Measurements from ENCODE around the gene DAD1. TPM values are rescaled to one million over a fixed set of nuclear protein-coding genes. Genes with fewer than 3 reads are reported as not detected.

The DAD1 gene
- total and polyA plus RNA-seq, 8 donors = 36.8 to 236 (median 172) TPM; not detected in 1

- TF ChIP-seq EP300 (IDR thresholded peaks at IDR 0.05) (no peak), POLR2A (IDR thresholded peaks at IDR 0.05) (no peak), POLR2AphosphoS5 (IDR thresholded peaks at IDR 0.05) (no peak)
- TF ChIP-seq, protein P1, sequence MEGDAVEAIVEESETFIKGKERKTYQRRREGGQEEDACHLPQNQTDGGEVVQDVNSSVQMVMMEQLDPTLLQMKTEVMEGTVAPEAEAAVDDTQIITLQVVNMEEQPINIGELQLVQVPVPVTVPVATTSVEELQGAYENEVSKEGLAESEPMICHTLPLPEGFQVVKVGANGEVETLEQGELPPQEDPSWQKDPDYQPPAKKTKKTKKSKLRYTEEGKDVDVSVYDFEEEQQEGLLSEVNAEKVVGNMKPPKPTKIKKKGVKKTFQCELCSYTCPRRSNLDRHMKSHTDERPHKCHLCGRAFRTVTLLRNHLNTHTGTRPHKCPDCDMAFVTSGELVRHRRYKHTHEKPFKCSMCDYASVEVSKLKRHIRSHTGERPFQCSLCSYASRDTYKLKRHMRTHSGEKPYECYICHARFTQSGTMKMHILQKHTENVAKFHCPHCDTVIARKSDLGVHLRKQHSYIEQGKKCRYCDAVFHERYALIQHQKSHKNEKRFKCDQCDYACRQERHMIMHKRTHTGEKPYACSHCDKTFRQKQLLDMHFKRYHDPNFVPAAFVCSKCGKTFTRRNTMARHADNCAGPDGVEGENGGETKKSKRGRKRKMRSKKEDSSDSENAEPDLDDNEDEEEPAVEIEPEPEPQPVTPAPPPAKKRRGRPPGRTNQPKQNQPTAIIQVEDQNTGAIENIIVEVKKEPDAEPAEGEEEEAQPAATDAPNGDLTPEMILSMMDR (IDR thresholded peaks at IDR 0.05) = no peak
- H3K27me3 ChIP-seq = no peaks in the 10 kb centered on the region
- intact Hi-C loops (cut with DNase I; ENCODE audit: low total_unique reads) = no loop called here
- DNase-seq = no peak
- no peaks in the 10 kb centered on the region for H3K36me3 ChIP-seq
- H3K4me1 ChIP-seq = peaks cover 0 to 3% (median 0%) of the 10 kb centered on the region in 4 donors
- no peak overlapping the region for H3K4me3 ChIP-seq
- H3K27ac ChIP-seq = no peak overlapping the region
- WGBS, 5 donors = 92 to 100% (median 97%) methylated on average over 3 of the region's 3 CpGs
- H3K9me3 ChIP-seq = no peaks in the 10 kb centered on the region
These were observed 41.0 kb upstream of the DAD1 start for GRCh38 chr14:22630066-22630465.

GRCh38 chr14:22629361-22629760, 40.3 kb upstream of the DAD1 start:
- no peaks in the 10 kb centered on the region for H3K9me3 ChIP-seq
- H3K27me3 ChIP-seq = no peaks in the 10 kb centered on the region
- no peak overlapping the region for H3K27ac ChIP-seq
- no peak for DNase-seq
- TF ChIP-seq, protein P1 (IDR thresholded peaks at IDR 0.05) = no peak
- TF ChIP-seq POLR2A (IDR thresholded peaks at IDR 0.05) = no peak
- TF ChIP-seq EP300 (IDR thresholded peaks at IDR 0.05) = no peak
- TF ChIP-seq POLR2AphosphoS5 (IDR thresholded peaks at IDR 0.05) = no peak
- WGBS, 5 donors = 48 to 54% (median 50%) methylated on average over 5 of the region's 5 CpGs
- no peaks in the 10 kb centered on the region for H3K36me3 ChIP-seq
- H3K4me1 ChIP-seq = peaks cover 0 to 3% (median 0%) of the 10 kb centered on the region in 4 donors
- no peak overlapping the region for H3K4me3 ChIP-seq
- intact Hi-C loops (cut with DNase I; ENCODE audit: low total_unique reads) = no loop called here

DNA sequence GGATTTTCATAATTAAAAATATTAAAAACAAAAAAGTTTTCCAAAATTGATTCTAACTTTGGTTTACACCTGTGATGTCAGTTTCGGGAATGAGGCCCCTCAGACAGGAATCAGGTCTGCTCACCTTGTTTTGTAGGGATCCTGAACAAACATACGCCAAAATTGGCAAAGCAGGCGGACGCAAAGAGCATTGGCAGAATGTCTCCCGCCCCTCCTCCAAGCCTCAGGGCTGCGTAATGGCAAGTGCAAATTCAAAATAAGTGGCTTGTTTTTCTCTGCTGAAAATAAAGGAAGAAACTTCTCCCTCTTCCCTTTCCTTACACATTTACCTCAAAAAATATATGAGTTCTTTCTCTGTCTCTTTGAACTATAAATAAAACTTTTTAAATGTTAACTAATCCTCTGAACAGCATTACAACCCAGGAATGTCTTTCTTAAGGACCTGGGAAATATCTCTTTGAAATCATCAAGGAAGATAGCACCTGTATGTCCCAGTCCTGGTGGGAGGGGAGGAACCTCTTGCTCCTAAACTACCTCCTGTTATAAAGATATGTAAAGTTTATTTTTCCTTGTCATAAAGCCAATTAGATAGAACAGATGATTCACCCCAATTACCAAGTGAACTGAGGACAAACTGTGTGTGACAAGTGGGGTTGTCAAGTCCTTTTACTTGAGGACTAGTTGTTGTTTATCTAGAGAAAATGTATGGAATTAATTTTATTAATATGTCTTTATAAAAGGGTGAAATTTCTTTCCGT, 38.7 kb upstream of the DAD1 start:
- Histone ChIP-seq H3K4me1 (peaks cover 0 to 3% (median 0%) of the 10 kb centered on the region in 4 donors), H3K27ac (no peak overlapping the region)
- intact Hi-C loops (cut with DNase I; ENCODE audit: low total_unique reads) = no loop called here

DNA sequence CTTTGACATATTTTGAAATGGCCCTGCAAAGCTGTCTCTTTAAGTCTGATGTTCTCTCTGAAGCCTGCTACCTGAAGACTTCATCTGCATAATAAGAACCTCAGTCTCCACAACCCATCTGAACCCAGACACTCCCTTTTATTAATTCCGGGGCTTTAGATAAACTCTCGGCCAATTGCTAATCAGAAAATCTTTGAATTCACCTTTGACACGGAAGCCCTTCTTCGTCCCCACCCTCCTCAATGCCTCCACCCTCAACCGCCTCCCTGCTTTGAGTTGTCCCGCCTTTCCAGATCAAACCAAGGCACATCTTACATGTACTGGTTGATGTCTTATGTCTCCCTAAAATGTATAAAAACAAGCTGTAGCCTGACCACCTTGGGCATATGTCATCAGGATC, 37.6 kb upstream of the DAD1 start:
- intact Hi-C loops (cut with DNase I; ENCODE audit: low total_unique reads) = no loop called here
- WGBS, 5 donors = 65 to 83% (median 73%) methylated on average over 6 of the region's 6 CpGs
- Histone ChIP-seq H3K36me3 (no peaks in the 10 kb centered on the region), H3K4me3 (no peak overlapping the region), H3K27ac (no peak overlapping the region), H3K4me1 (peaks cover 0 to 3% (median 0%) of the 10 kb centered on the region in 4 donors), H3K27me3 (no peaks in the 10 kb centered on the region), H3K9me3 (no peaks in the 10 kb centered on the region)
- TF ChIP-seq, protein P1 (IDR thresholded peaks at IDR 0.05) = no peak
- no peak for TF ChIP-seq POLR2A (IDR thresholded peaks at IDR 0.05)
- no peak for TF ChIP-seq EP300 (IDR thresholded peaks at IDR 0.05)
- no peak for TF ChIP-seq POLR2AphosphoS5 (IDR thresholded peaks at IDR 0.05)
- DNase-seq = no peak

More for the DNA sequence above, 38.7 kb upstream of the DAD1 start:
- Histone ChIP-seq H3K27me3 (no peaks in the 10 kb centered on the region), H3K9me3 (no peaks in the 10 kb centered on the region), H3K4me3 (no peak overlapping the region), H3K36me3 (no peaks in the 10 kb centered on the region)
- no peak for DNase-seq
- no peak for TF ChIP-seq EP300 (IDR thresholded peaks at IDR 0.05)
- TF ChIP-seq, protein P1 (IDR thresholded peaks at IDR 0.05) = no peak
- TF ChIP-seq POLR2A (IDR thresholded peaks at IDR 0.05) = no peak
- TF ChIP-seq POLR2AphosphoS5 (IDR thresholded peaks at IDR 0.05) = no peak
- 68 to 72% (median 71%) methylated on average over 7 of the region's 7 CpGs for WGBS, 5 donors
